ENCODE measurements around the gene SLC25A30. TPM values are rescaled to one million over a fixed set of nuclear protein-coding genes. Genes with fewer than 3 reads are reported as not detected.
"Not testable (repeated sequence)": the region's sequence is repeated elsewhere in the genome, so short reads cannot be mapped to it uniquely, and the experiment has no call there.

The SLC25A30 gene
- total and polyA plus RNA-seq, 9 donors = 11.6 to 19.6 (median 14.0) TPM

DNA sequence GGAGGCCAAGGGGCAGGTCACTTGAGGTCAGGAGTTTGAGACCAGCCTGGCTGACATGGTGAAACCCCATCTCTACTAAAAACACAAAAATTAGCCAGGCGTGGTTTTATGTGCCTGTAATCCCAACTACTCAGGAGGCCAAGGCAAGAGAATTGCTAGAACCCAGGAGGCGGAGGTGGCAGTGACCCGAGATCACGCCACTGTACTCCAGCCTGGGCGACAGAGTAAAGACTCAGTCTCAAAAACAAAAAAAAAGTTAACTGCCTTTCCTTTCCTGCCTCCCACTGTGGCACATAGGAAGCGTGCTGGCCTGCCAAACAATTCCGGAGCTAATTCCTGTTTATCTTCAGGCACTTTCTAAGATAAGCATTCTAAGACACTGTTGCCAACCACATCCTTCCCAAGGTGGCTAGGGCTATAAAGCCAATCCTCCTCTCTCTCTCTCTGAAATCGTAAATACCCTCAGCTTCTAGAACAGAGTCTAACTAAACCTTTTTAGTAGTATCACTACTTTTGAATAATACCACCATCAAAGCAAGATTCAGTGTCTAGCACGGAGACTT, 21.6 kb downstream of the SLC25A30 start:
- no peak for DNase-seq
- no peak overlapping the region for H3K27ac ChIP-seq (ENCODE audit: low read length)
- H3K9me3 ChIP-seq (replicated peaks; ENCODE audit: control insufficient read depth, low read depth, low read length) = no peaks in the 10 kb centered on the region
- H3K4me3 ChIP-seq (ENCODE audit: low read length) = no peak overlapping the region
- 64% methylated on average over 8 of the region's 9 CpGs for WGBS (ENCODE audit: insufficient coverage)
- peaks cover 3% of the 10 kb centered on the region for H3K4me1 ChIP-seq (ENCODE audit: control insufficient read depth, insufficient read depth, low read length)
- peaks cover 24% of the 10 kb centered on the region for H3K36me3 ChIP-seq (ENCODE audit: control insufficient read depth, insufficient read depth, low read length)
- H3K27me3 ChIP-seq (ENCODE audit: control insufficient read depth, insufficient read depth, low read length) = no peaks in the 10 kb centered on the region

DNA sequence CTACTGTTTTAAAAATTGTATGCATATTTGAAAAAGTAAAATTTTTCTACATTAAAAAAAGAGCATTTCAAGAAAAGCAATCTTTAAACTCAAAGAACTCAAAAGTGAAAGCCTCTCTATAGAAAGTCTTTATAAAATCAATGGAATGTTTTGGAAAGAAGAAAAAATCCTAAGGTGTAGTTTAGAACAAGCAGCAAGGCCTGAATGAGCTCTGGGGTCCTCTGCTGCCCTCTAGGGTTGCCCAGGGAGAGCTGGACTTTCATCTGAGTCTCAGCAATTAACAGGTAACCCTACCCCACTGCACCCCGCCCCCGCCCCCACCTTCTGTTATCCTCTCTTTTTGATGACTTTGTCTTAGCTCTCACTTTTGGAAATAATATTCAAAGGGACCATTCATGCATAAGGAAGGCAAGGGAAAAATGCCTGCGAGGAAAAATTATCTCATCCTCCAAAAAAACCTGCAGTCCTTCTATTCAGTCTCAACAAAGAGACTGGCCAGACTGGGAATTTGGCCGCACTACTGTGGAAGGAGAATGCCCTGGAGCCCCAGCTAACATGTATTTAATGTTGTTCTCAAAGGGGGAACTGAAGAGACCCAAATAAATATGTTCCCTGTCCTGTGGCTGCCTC, 24.1 kb downstream of the SLC25A30 start:
- Histone ChIP-seq H3K27ac (ENCODE audit: low read length) (no peak overlapping the region), H3K36me3 (ENCODE audit: control insufficient read depth, insufficient read depth, low read length) (peaks cover 17% of the 10 kb centered on the region), H3K9me3 (replicated peaks; ENCODE audit: control insufficient read depth, low read depth, low read length) (no peaks in the 10 kb centered on the region), H3K4me3 (ENCODE audit: low read length) (no peak overlapping the region), H3K4me1 (ENCODE audit: control insufficient read depth, insufficient read depth, low read length) (peaks cover 5% of the 10 kb centered on the region), H3K27me3 (ENCODE audit: control insufficient read depth, insufficient read depth, low read length) (no peaks in the 10 kb centered on the region)
- peak; percentile 48 for DNase-seq
- WGBS (ENCODE audit: insufficient coverage) = no CpG with 5 or more reads among the region's 4 CpGs

DNA sequence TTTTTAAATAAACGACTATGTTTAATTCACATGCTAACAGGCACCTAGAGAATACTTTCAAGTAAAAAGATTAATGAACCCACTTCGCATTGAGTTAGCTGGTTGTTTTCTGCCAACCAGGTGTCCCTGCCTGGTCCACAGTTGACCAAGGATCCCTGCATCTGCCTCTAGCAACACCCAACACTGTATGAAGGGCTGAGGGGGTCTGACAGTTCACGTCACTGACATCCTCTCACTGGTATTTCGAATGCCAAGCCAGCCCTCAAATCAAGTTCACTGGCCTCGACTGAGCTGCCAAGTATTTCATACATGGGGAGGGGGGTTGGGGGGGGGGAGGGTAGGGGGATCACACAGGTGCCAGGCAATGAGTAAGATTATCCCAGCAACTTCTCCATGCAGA, 25.4 kb downstream of the SLC25A30 start:
- Histone ChIP-seq H3K4me1 (ENCODE audit: control insufficient read depth, insufficient read depth, low read length) (peaks cover 5% of the 10 kb centered on the region), H3K27ac (ENCODE audit: low read length) (no peak overlapping the region), H3K36me3 (ENCODE audit: control insufficient read depth, insufficient read depth, low read length) (peaks cover 11% of the 10 kb centered on the region)

DNA sequence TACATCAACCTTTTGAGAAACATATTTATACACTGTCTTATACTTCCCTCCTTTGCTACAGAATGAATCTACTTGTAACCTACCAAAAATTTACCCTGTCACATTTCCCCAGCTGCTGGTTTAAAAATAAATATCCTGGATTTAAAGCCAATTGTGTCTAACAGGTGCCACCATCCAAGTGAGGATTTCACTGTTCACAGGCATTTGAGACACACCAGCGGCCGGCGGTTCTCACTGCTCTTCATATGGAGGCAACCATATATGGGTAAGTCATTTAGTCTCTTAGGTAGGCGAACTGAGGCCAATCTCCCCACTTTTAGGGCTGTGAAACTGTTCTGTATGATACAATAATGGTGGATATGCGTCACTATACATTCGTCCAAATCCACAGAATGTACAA, 26.2 kb downstream of the SLC25A30 start:
- Histone ChIP-seq H3K27ac (ENCODE audit: low read length) (peak overlapping the region; percentile 9), H3K9me3 (replicated peaks; ENCODE audit: control insufficient read depth, low read depth, low read length) (no peaks in the 10 kb centered on the region), H3K36me3 (ENCODE audit: control insufficient read depth, insufficient read depth, low read length) (peaks cover 14% of the 10 kb centered on the region), H3K27me3 (ENCODE audit: control insufficient read depth, insufficient read depth, low read length) (no peaks in the 10 kb centered on the region), H3K4me1 (ENCODE audit: control insufficient read depth, insufficient read depth, low read length) (peaks cover 5% of the 10 kb centered on the region), H3K4me3 (ENCODE audit: low read length) (no peak overlapping the region)
- no peak for DNase-seq
- 50% methylated on average over 3 of the region's 6 CpGs for WGBS (ENCODE audit: insufficient coverage)

More for the DNA sequence above, 25.4 kb downstream of the SLC25A30 start:
- H3K4me3 ChIP-seq (ENCODE audit: low read length) = no peak overlapping the region
- no CpG with 5 or more reads among the region's 5 CpGs for WGBS (ENCODE audit: insufficient coverage)
- H3K27me3 ChIP-seq (ENCODE audit: control insufficient read depth, insufficient read depth, low read length) = no peaks in the 10 kb centered on the region
- DNase-seq = no peak
- H3K9me3 ChIP-seq (replicated peaks; ENCODE audit: control insufficient read depth, low read depth, low read length) = no peaks in the 10 kb centered on the region

DNA sequence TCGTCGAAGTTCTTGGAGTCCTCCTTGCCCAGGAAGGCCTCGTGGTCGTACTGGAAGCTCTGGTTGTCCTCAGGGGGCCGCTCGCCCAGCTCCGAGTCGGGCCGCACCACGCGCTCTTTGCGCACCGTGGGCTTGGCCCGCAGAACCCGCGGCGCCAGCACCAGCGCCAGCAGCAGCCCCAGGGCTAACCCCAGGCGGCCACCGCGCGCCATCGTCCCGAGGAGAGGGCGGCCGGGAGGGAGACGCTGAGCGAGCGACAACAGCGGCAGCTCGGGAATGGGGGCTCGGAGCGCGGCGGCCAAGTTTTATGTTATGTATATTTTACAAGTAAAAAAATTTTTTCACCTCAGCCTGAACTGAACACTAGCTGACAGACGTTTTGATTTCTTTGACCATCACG, 27.0 kb downstream of the SLC25A30 start:
- H3K36me3 ChIP-seq (ENCODE audit: control insufficient read depth, insufficient read depth, low read length); DNase-seq; H3K4me3 ChIP-seq (ENCODE audit: low read length); H3K9me3 ChIP-seq (replicated peaks; ENCODE audit: control insufficient read depth, low read depth, low read length); H3K27me3 ChIP-seq (ENCODE audit: control insufficient read depth, insufficient read depth, low read length); H3K4me1 ChIP-seq (ENCODE audit: control insufficient read depth, insufficient read depth, low read length); H3K27ac ChIP-seq (ENCODE audit: low read length): not testable (repeated sequence)
- 100% methylated on average over 1 of the region's 37 CpGs for WGBS (ENCODE audit: insufficient coverage)

DNA sequence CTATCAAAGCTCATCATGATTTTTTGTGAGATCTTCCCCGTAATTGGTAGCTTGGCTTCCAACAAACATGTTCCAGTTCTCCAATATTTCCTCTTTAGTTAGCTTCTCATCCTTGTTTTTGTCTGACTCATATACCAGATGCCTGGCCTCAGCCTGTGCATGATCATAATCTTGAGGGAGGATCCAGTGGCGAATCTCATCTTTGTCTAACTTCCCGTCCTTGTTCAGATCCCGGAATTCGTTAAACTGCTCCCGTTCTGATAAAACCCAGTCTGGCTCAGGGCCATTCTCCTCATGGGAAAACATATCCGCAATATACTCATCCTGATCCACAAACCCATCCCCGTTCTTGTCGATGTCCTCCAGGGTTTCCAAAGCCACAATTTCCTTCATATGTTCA, 27.8 kb downstream of the SLC25A30 start:
- H3K4me3 ChIP-seq (ENCODE audit: low read length); H3K9me3 ChIP-seq (replicated peaks; ENCODE audit: control insufficient read depth, low read depth, low read length); H3K27me3 ChIP-seq (ENCODE audit: control insufficient read depth, insufficient read depth, low read length); H3K4me1 ChIP-seq (ENCODE audit: control insufficient read depth, insufficient read depth, low read length); H3K36me3 ChIP-seq (ENCODE audit: control insufficient read depth, insufficient read depth, low read length); DNase-seq; H3K27ac ChIP-seq (ENCODE audit: low read length): not testable (repeated sequence)
- WGBS (ENCODE audit: insufficient coverage) = 93% methylated on average over 6 of the region's 9 CpGs

DNA sequence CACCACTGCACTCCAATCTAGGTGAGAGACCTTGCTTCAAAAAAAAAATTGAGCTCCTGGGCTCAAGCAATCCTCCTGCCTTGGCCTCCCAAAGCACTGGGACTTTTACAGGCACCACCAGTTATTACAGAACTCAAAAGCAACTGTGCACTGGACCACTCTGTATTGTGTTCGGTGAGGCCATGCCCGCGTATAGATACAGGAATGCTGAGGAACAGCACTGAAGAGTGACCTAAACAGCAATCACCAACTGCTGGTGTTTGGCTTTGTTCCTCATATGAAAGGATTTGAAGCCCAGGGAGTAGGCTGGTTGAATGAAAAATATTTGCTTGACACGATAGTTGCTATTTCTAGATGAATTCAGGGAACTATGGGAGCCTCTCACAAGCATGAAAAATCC, 29.5 kb downstream of the SLC25A30 start:
- Histone ChIP-seq H3K4me3 (ENCODE audit: low read length) (no peak overlapping the region), H3K27ac (ENCODE audit: low read length) (no peak overlapping the region), H3K36me3 (ENCODE audit: control insufficient read depth, insufficient read depth, low read length) (peaks cover 16% of the 10 kb centered on the region), H3K4me1 (ENCODE audit: control insufficient read depth, insufficient read depth, low read length) (peaks cover 5% of the 10 kb centered on the region), H3K27me3 (ENCODE audit: control insufficient read depth, insufficient read depth, low read length) (no peaks in the 10 kb centered on the region), H3K9me3 (replicated peaks; ENCODE audit: control insufficient read depth, low read depth, low read length) (no peaks in the 10 kb centered on the region)
- no peak for DNase-seq
- no CpG with 5 or more reads among the region's 4 CpGs for WGBS (ENCODE audit: insufficient coverage)

DNA sequence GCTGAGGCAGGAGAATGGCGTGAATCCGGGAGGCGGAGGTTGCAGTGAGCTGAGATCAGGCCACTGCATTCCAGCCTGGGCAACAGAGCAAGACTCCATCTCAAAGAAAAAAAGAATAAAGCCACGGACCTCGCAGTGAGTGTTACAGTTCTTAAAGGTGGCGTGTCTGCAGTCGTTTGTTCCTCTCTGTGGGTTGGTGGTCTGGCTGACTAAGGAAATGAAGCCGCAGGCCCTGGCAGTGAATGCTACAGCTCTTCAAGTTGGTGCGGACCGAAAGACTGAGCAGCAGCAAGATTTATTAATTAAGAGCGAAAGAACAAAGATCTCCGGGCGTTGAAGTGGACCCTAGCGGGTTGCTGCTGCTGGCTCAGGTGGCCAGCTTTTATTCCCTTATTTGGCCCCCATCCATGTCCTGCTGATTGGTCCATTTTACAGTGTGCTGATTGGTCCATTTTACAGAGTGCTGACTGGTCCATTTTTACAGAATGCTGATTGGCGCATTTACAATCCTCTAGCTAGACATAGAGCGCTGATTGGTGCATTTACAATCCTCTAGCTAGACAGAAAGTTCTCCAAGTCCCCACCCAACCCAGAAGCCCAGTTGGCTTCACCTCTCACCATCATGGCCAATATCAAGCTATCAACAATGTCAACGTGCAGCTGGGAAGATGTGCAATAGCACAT, 31.1 kb downstream of the SLC25A30 start:
- WGBS (ENCODE audit: insufficient coverage) = 91% methylated on average over 12 of the region's 17 CpGs
- not testable (repeated sequence) for H3K9me3 ChIP-seq (replicated peaks; ENCODE audit: control insufficient read depth, low read depth, low read length); H3K4me3 ChIP-seq (ENCODE audit: low read length); H3K27me3 ChIP-seq (ENCODE audit: control insufficient read depth, insufficient read depth, low read length); DNase-seq; H3K4me1 ChIP-seq (ENCODE audit: control insufficient read depth, insufficient read depth, low read length); H3K27ac ChIP-seq (ENCODE audit: low read length)
- H3K36me3 ChIP-seq (ENCODE audit: control insufficient read depth, insufficient read depth, low read length) = peaks cover 23% of the 10 kb centered on the region

DNA sequence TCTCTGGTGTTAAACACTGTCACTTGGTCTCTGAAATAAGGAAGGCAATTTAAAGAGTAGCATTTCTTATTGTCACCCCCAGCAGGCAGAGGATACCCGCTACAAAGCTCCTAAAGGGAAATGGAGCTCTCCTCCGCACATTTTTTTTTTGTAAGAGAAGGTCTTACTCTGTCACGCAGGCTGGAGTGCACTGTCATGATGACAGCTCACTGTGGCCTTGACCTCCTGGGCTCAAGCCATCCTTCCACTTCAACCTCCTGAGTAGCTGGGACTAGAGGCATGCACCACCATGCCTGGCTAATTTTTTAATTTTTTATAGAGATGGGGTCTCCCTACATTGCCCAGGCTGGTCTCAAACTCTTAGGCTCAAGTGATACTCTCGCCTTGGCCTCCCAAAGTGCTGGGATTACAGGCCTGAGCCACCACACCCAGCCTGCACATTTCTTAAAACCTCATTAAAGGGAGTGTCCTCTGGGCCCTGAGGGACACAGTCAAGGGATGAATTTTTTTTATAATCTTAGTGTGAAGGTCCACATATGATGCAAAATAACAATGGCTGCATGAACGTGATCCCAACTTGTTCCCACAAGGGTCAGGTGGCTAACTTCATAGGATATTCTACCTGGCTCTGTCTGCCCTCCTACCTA, 32.1 kb downstream of the SLC25A30 start:
- 89% methylated on average over 3 of the region's 5 CpGs for WGBS (ENCODE audit: insufficient coverage)
- no peak overlapping the region for H3K27ac ChIP-seq (ENCODE audit: low read length)
- no peaks in the 10 kb centered on the region for H3K9me3 ChIP-seq (replicated peaks; ENCODE audit: control insufficient read depth, low read depth, low read length)
- no peak overlapping the region for H3K4me3 ChIP-seq (ENCODE audit: low read length)
- no peak for DNase-seq
- peaks cover 26% of the 10 kb centered on the region for H3K36me3 ChIP-seq (ENCODE audit: control insufficient read depth, insufficient read depth, low read length)
- H3K4me1 ChIP-seq (ENCODE audit: control insufficient read depth, insufficient read depth, low read length) = no peaks in the 10 kb centered on the region
- H3K27me3 ChIP-seq (ENCODE audit: control insufficient read depth, insufficient read depth, low read length) = no peaks in the 10 kb centered on the region

DNA sequence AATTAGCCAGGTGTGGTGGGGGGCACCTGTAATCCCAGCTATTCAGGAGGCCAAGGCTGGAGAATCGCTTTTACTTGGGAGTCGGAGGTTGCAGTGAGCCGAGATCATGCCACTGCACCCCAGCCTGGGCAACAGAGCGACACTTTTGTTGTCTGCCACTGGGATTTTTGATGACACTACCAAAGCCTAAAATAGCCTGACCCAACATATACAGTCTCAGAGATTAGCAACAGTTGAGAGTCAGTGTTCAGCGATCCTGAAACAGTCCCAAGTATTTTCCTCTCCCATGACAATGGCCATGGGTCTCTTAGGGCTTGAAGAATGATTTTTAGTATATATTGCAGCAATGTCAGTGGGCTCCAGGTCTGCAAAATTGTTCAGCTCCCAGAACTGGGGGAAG, 32.9 kb downstream of the SLC25A30 start:
- DNase-seq = no peak
- peaks cover 29% of the 10 kb centered on the region for H3K36me3 ChIP-seq (ENCODE audit: control insufficient read depth, insufficient read depth, low read length)
- no peaks in the 10 kb centered on the region for H3K4me1 ChIP-seq (ENCODE audit: control insufficient read depth, insufficient read depth, low read length)
- no peak overlapping the region for H3K27ac ChIP-seq (ENCODE audit: low read length)
- H3K4me3 ChIP-seq (ENCODE audit: low read length) = no peak overlapping the region
- no peaks in the 10 kb centered on the region for H3K9me3 ChIP-seq (replicated peaks; ENCODE audit: control insufficient read depth, low read depth, low read length)
- no peaks in the 10 kb centered on the region for H3K27me3 ChIP-seq (ENCODE audit: control insufficient read depth, insufficient read depth, low read length)
- 100% methylated on average over 4 of the region's 5 CpGs for WGBS (ENCODE audit: insufficient coverage)

Measured in muscle of leg (tissue), 11 donors.